SKM-1 (cell line): ENCODE results near the gene OXSR1.
"Not testable (repeated sequence)": the region's sequence is repeated elsewhere in the genome, so short reads cannot be mapped to it uniquely, and the experiment has no call there.

Experiments used
- DNase-seq: peaks from one replicate; lab custom pipeline; 2025; ENCODE audit not compliant: unreplicated experiment; lab: John Stamatoyannopoulos, UW

Gene OXSR1

DNA sequence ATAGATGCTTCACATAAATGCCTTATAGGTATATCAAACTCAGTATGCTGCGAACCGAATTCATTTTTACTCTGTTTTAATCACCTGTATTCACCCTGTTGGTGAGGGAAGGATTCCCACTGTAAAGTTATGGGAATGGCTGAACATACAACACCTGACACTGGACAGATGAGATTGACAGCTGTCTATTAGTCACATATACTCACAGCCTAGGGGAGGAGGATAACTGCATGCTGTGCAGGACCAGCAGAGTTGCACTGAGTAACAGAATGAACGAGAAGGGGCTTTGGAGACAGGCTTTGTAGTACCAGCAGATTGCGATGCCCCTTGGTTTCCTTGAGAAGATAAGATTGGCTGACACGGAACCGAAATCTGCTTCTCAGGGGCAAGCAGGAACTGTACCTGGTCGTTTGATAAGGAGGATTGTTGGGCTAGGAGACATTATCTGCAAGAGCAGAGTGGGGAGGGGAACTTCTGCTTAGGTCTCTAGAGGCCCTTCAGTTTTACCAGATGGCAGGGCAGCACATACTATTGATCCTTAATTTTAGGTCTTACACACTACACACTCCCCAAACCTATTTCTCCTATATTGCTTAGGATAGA lies 56.8 kb downstream of the OXSR1 start:
- no peak for DNase-seq

DNA sequence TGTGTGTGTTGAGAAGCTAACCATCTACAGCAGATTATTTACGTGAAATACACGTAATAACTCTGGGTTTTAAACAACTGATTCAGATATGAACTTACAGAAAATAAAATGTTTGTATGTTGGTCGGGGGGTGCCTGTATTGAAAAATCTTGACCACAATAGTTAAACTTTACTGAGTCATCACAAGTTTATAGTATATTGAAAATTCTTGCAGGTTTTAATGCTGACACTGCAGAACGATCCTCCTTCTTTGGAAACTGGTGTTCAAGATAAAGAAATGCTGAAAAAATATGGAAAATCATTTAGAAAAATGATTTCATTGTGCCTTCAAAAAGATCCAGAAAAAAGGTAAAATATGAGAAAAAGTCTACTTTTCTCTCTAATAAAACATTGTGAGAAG lies 59.0 kb downstream of the OXSR1 start:
- DNase-seq, result no peak

DNA sequence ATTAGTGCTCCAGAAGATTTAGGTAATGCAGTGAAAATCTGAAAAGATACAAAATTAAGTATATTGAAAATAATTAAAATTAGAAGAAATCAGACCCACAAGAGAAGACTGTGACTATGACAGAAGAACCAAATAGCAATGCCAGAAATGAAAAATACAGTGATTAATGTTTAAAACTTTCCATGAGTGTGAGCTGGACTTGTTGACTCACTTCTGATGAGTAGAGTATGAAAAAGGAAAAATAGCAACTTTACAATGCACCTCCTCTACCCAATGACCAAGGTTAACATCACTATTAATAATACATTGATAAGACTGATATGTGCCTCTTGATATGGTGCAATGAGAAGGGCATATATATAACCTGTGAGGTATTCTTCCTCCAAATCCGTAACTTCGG lies 60.9 kb downstream of the OXSR1 start:
- DNase-seq, result no peak

DNA sequence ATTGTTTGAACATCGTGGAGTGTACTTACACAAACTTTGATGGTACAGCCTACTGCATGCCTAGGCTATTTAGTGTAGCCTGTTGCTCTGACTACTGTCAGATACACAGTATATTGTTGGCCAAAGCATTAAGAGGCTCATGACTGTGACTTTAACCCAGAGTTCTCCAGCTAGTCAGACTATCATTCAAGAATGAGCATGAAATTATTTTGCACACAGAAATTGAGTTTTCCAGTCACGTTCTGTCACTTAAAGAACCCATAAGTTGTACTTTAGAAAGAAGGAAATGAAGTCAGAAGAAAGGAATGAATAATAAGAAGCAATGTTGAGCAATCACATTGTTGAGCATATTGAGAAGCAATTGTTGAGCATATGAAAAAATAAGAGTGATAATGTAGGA lies 62.7 kb downstream of the OXSR1 start:
- no peak for DNase-seq

DNA sequence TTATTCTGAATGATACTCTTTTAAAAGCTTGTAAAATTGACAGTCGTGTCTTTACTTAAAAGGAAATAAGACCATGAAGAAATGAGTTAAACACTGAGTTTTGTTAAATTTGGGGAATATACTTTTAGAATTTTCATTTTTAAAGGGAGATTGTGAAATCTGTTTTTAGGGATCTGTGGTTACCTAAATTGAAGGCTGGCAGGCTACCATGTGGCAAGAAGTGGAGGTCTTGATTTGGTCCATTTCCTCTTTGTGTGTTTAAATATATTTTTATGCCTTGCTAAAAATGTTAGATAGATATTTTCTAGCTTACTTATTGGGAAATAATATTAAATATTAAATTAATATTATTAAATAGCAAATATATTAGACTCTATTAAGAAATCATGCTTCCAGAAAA lies 63.7 kb downstream of the OXSR1 start:
- no peak for DNase-seq

DNA sequence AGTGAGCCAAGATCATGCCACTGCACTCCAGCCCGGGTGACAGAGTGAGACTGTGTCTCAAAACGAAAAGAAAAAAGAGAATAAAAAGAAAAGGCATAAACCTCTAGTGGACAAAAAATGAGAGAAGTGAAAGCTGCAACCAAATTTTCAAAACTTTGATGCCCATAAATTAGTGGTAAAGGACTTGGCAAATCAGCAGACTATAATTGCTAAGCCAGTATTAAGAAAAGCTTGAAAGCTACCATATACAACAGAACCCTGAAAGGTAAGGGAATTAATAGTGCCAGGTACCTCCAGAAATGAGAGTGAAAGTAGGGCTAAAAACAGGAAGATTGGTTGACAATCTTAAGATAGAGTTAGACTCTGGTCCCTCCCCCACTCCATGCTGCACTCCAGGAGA lies 67.4 kb downstream of the OXSR1 start:
- no peak for DNase-seq

DNA sequence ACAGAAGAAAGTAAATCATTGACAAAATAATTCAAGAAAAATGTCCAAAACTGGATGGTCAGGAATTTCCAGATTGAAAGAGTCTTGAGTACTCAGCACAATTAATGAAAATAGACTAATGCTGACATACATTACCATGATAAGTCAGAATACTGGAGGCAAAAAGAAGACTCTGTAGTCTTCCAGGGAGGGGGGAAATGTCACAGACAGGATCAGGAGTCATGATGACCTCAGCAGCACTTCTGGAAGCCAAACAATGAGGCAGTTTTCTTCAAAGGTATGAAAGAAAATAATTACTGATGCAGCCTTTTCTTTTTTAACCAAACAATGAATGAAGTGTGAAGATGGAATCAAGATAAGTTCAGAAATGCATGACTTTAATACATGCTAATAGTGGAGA lies 70.1 kb downstream of the OXSR1 start:
- DNase-seq, result no peak

DNA sequence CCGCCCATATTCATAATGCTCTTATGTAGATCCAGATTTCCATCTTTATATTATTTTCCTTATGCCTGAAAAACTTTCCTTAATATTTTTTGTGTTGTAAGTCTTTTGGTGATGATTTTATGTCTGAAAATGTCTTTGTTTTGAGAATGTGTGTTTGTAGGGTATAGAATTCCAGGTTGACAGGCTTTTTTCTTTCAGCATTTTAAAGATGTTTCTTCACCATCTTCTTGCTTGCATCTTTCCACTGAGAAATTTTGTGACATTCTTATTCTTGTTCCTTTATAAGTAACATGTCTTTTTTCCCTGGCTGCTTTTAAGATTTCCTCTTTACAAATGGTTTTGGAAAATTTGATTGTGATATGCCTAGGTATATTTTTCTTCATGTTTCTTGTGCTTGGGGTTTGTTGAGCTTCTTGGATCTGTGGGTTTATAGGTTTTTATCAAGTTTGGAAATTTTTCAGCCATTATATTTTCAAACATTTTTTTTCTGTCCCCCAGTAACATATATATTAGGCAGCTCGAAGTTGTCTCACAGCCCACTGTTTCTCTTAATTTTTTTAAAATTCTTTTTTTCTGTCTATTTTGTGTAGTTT lies 73.2 kb downstream of the OXSR1 start:
- DNase-seq, result no peak

DNA sequence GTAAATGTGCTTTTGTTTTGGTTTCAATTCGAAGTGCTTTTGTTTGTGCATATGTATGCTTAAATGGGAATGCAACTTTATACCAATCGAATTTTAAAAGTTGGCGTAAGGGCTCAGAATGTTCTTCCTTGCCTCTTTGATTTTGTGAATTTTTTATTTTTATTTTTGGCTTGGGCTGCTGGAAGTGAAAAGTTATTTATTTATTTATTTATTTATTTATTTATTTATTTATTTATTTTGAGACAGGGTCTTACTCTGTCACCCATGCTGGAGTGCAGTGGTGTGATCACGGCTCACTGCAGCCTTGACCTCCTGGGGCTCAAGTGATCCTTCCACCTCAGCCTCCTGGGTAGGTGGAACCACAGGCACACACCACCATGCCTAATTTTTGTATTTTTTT lies 77.5 kb downstream of the OXSR1 start:
- not testable (repeated sequence) for DNase-seq

DNA sequence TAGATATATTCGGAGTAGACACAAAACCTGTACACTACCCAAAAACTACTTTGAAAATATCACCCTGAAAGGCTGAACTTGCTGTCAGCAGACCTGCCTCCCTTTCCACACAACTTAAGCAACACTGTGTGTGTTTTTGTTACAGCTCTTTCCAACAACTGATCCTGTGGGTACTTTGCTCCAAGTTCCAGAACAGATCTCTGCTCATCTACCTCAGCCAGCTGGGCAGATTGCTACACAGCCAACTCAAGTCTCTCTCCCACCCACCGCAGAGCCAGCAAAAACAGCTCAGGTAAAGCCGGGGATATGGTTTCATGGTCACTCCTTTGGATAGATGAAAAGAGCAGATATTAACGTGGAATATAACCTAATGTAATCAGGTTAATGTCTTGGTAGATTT lies 80.6 kb downstream of the OXSR1 start:
- no peak for DNase-seq

DNA sequence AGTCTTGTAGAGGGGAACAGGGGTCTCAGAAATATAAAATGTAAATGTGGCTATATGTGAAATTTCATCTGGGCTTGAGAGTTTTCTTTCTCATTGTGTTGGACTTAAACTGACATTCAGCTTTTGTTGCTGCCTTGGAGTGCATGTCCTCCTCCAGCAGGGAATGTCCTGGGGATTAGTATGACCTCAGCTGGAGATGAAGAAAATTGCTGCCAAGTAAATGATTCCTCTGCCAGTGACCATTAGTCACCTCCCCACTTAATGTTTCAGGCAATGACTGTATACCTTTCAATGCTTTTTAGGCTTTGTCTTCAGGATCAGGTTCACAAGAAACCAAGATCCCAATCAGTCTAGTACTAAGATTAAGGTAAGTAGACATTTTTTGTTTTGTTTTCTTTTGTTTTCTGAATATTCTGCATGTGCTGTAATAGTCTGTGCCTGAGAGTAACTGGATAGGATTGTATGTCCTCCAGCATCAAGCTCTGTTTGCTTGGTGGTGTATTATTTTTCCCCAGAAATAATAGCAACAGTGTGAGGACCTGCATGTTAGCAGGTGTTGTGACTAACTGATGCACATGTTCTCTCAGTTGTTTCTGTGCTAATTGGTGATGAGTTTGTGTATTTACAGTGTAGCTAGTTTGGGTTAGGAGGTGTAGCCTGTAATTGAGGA lies 82.2 kb downstream of the OXSR1 start:
- no peak for DNase-seq

DNA sequence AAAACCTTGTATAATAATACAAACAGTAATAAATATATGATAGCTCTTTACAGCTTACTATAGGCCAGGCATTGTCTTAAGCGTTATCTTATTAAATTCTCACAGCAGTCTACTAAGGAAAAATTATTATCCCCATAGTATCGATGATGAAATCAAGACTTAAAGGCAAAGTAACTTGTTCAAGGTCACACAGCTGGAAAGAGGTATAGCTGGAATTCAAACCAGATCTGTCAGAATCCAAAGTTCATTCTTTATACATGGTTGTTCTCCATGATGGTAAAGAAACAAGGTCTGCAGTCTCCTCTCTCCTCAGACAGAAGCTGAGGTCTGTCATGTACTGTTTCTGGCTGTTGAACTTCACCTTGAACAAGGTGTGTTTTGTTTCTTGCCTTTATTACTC lies 84.9 kb downstream of the OXSR1 start:
- no peak for DNase-seq

DNA sequence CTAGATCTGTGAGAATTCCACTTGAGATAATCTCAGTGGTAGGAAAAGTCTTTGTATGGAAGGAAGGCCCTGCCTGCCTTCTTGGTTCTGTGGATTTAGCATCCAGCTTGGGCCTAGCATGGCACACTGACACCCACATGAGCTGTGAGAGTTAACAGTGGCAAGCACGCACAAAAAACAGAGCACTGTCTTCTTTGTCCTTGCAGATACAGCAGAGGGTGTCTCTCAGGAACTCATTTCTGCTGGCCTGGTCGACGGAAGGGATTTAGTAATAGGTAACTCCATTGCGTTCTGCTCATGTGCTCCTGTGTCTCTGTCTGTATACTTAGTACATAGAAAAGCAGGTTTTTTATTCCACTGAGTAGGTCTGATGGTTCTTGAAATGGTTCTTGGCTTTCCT lies 85.9 kb downstream of the OXSR1 start:
- no peak for DNase-seq

DNA sequence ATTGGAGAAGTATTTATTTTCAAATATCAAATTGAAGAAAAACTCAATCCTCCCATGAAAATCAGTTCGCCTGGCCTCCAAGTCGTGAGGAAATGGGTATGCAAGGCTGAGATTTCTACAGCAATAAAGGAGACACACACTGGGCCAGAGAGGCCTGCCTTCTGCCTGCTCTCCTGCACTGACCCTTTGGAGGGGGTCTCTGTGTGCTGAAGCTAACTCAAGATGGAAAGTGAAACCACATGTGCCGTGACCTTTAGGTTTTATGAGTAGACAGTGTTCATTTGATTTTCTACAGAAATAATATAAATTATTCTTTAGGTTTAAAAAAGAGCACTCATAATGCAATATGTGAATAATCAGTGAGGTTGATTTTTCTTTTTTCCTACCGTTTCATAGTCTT lies 88.4 kb downstream of the OXSR1 start:
- DNase-seq, result no peak

DNA sequence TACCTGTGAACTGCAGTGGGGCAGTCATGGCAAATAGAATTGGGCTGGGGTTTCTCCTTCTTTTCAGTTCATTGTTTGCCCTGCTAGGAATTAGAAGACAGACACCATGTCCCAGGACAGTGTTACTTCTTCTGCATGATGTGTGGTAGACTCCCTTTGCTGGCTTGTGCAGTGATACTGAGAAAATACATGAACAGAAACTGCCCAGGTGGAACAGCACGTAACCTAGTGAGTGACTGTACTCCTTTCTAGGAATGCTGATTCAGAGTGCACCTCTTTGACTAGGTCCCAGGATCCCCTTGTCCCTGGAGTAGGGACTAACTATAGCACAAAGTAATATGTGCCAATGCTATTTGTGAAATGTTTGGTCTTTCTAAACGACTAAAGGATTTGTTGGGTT lies 89.5 kb downstream of the OXSR1 start:
- no peak for DNase-seq

DNA sequence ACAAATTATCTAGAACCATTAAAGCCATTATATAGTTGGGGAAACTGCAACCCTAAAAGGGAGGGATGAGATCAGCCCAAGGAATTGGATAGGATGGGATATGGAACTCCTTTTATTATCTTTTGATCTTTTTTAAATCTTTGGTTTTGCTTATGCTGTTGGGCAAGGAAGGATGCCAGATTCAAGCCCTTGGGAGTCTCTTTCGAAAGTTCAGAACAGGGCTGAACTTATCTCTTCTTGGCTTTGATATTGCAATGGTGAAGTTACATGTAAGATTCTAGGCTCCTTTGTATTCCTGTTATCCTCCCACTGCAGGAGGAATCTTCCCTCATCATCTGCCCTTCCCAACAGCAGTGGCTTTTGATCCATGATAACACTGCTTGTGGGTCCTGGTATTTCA lies 90.3 kb downstream of the OXSR1 start:
- DNase-seq, result no peak

DNA sequence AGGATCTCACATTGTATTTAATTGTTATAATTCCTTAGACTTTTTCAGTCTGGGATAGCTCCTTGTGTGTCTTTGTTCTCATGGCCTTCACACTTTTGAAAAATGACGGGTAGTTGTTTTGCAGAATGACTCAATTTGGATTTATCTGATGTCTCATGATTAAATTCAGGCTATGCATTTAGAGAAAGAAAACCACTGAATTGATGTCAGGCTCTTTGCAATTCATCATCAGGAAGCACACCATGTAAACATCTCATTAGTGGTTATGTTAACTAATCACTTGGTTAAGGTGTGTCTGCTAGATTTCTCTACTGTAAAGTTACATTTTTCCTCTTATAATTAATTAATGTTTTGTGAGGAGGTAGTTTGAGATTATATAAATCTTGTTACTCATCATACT lies 92.2 kb downstream of the OXSR1 start:
- no peak for DNase-seq

DNA sequence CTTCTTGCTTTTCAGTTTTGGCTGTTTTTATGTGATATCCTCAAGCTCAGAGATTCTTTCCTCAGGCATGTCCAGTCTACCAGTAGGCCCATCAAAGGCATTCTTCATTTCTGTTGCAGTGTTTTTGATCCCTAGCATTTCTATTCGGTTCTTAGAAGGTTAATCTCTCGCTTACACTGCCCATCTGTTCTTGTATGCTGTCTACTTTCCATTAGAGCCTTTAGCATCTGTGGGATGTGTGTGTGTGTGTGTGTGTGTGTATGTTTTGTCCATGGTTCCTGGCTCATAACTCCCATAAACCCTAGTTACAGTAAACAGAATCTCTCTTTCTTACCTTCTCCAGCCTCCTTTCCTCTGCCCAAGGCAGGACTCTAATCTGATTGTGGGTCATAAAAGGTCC lies 95.1 kb downstream of the OXSR1 start:
- no peak for DNase-seq

DNA sequence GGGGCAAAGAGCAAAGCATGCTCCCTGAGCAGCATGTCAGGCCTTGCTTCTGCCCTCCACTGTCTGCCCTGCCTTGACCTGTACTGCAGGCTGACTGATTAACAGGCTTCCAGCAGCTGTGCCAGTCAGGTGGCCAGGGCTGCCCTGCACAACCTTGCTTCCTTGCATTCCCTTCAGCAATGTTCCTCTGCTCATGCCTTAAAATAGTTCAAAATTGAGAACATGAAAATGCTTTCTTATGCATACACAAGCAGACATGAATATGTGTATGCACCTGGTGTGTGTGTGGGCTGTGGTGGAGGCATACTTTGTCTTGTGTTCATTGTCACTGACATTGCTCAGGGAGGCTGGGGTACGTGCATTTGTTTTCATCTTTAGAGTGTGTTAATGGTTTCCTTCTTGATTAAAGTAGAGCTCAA lies 99.0 kb downstream of the OXSR1 start:
- no peak for DNase-seq

DNA sequence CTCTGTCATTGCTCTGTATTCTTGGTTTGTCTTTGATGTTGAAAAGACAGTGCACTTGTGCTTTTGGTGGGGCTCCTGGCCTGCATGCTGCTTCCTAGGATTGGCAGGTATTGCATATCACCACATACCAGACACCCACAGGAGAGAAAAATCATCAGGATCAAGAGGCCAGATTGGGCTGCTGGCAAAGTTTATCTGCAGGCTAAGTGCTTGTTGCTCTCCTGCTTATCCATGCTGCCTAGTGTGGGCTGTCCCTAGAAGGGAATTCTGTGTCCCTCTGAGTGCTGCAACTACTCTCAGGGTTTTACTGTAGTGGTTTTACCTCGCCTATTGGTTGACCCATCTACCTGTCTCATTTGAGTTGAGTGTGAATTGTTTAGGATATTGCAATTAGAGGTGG lies 99.4 kb downstream of the OXSR1 start:
- DNase-seq, result no peak

DNA sequence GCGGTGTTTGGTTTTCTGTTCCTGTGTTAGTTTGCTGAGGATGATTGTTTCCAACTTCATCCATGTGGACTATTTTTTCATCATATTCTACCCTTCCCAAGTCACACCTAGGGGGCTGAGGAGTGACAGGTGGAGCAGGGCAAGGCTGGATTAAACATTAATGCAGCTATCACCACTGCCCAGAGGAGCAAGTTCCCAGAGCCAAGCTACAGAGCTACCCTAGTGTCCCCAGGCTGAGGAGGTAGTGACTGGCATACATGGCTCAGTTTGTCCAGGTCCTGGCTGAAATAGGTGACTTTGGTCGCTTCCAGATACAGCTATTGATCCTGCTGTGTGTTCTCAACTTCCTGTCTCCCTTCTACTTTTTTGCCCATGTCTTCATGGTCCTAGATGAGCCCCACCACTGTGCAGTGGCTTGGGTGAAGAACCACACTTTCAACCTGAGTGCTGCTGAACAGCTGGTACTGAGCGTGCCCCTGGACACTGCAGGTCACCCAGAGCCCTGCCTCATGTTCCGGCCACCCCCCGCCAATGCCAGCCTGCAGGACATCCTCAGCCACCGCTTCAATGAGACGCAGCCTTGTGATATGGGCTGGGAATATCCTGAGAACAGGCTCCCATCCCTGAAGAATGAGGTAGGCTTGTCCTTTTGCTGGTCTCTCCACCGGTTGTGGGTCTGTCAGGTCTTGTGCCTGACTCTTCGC lies 100.4 kb downstream of the OXSR1 start, which contains the start of gene SLC22A13:
Gene SLC22A13, plus strand, starts transcription at position 209 of the 704 bp plus-strand sequence. Its CDS starts 49 bp downstream, at position 258.
- DNase-seq, result no peak

DNA sequence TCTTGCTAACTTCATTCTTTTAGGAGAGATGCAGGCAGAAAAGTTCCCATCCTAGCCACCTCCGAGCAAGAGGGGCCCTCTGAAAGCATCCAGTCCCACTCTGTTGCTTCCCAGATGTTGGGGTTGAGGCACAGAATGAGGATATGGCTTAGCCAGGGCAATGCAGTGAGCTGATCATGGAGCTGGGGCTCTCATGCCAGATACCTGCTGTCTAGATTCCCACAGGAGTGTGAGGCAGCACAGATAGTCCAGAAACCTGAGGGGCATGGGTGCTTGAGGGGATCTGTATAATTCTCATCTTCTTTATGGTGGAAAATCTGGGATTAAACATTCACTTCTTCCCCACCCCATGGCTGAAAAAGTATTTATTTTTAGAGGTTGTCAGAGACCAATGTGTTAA lies 101.5 kb downstream of the OXSR1 start:
- no peak for DNase-seq
